WTC11 (cell line): ENCODE measurements around the gene PRPF6. TPM values are rescaled to one million over a fixed set of nuclear protein-coding genes. Genes with fewer than 3 reads are reported as not detected.

Experiments used
- ATAC-seq: fragments of 200-7000 bp; cut with Tn5 transposase; 2 replicates; pipeline ENCODE4 v1.10.0; 2021; ENCODE audit warnings: mild to moderate bottlenecking, moderate library complexity
- CTCF ChIA-PET: fragments of 300-600 bp; sonication (Branson Sonifier 250); formaldehyde crosslinking; loops from one replicate; lab custom pipeline; 2021; ENCODE audit warnings: antibody characterized with exemption; lab: Charles Lee
- POLR2A ChIA-PET: fragments of 350-600 bp; sonication (Branson Sonifier 250); formaldehyde crosslinking; loops from one replicate; lab custom pipeline; 2021; ENCODE audit warnings: antibody characterized with exemption; lab: Charles Lee
- DNase-seq: peaks from one replicate; pipeline ENCODE4 v3.0.0; 2021; ENCODE audit warnings: low spot score
- H3K27ac Mint-ChIP-seq: 2 replicates; pipeline ENCODE4 v1.8.0; 2021; ENCODE audit warnings: mixed read lengths
- H3K27me3 Mint-ChIP-seq: 2 replicates; pipeline ENCODE4 v1.8.0; 2021; ENCODE audit warnings: low read depth, mild to moderate bottlenecking, moderate library complexity, mixed read lengths
- H3K36me3 Mint-ChIP-seq: 2 replicates; pipeline ENCODE4 v1.8.0; 2021; ENCODE audit warnings: mixed read lengths
- H3K4me1 Mint-ChIP-seq: 2 replicates; pipeline ENCODE4 v1.8.0; 2022; ENCODE audit warnings: mixed read lengths
- H3K4me3 Mint-ChIP-seq: 2 replicates; pipeline ENCODE4 v1.8.0; 2021; ENCODE audit warnings: mild to moderate bottlenecking, moderate library complexity, mixed read lengths
- H3K9me3 Mint-ChIP-seq: 2 replicates; pipeline ENCODE4 v1.8.0; 2021; ENCODE audit warnings: mixed read lengths
- ATF2 ChIP-seq: sonication (generic); formaldehyde crosslinking; IDR thresholded peaks from 2 replicates; pipeline ENCODE4 v1.8.1; 2022; ENCODE audit warnings: low read depth, missing genetic modification reagents, borderline replicate concordance
- ATF6 ChIP-seq: sonication (generic); formaldehyde crosslinking; IDR thresholded peaks from 2 replicates; pipeline ENCODE4 v1.8.1; 2023; ENCODE audit warnings: mild to moderate bottlenecking, missing genetic modification reagents
- CDX4 ChIP-seq: fragments of 250-450 bp; sonication (Bioruptor Pico); IDR thresholded peaks from 2 replicates; pipeline ENCODE4 v1.9.0; 2021; ENCODE audit warnings: moderate library complexity, mild to moderate bottlenecking, inconsistent platforms, borderline replicate concordance
- CREB1 ChIP-seq: sonication (generic); formaldehyde crosslinking; IDR thresholded peaks from 2 replicates; pipeline ENCODE4 v1.8.0; 2023; ENCODE audit warnings: mild to moderate bottlenecking, missing genetic modification reagents
- CTCF ChIP-seq: fragments of 200-600 bp; IDR thresholded peaks from 2 replicates; pipeline ENCODE4 v1.8.0; 2022; ENCODE audit warnings: antibody characterized with exemption
- ERG ChIP-seq: fragments of 250-450 bp; sonication (Bioruptor Pico); IDR thresholded peaks from 2 replicates; pipeline ENCODE4 v1.8.0; 2021; ENCODE audit warnings: mild to moderate bottlenecking
- ESRRA ChIP-seq: sonication (generic); formaldehyde crosslinking; IDR thresholded peaks from 2 replicates; pipeline ENCODE4 v1.8.1; 2022; ENCODE audit warnings: mild to moderate bottlenecking, missing genetic modification reagents, borderline replicate concordance
- FOXJ3 ChIP-seq: sonication (generic); formaldehyde crosslinking; IDR thresholded peaks from 2 replicates; pipeline ENCODE4 v1.9.0; 2021; ENCODE audit warnings: missing genetic modification reagents, mild to moderate bottlenecking, borderline replicate concordance
- GABPB1 ChIP-seq: sonication (generic); formaldehyde crosslinking; IDR thresholded peaks from 2 replicates; pipeline ENCODE4 v1.8.1; 2023; ENCODE audit warnings: mild to moderate bottlenecking, missing genetic modification reagents
- IRF2 ChIP-seq: sonication (generic); formaldehyde crosslinking; IDR thresholded peaks from 2 replicates; pipeline ENCODE4 v1.8.0; 2022; ENCODE audit warnings: low read depth, missing genetic modification reagents, borderline replicate concordance
- KAT7 ChIP-seq: sonication (generic); formaldehyde crosslinking; IDR thresholded peaks from 2 replicates; pipeline ENCODE4 v1.8.1; 2023; ENCODE audit warnings: missing genetic modification reagents, mild to moderate bottlenecking, borderline replicate concordance
- MXD4 ChIP-seq: fragments of 250-450 bp; sonication (Bioruptor Pico); IDR thresholded peaks from 2 replicates; pipeline ENCODE4 v1.8.0; 2021; ENCODE audit warnings: mild to moderate bottlenecking, moderate library complexity, borderline replicate concordance
- NFATC4 ChIP-seq: fragments of 250-450 bp; sonication (Bioruptor Pico); IDR thresholded peaks from 2 replicates; pipeline ENCODE4 v1.9.0; 2021; ENCODE audit warnings: mild to moderate bottlenecking
- NFE2L1 ChIP-seq: sonication (generic); formaldehyde crosslinking; IDR thresholded peaks from 2 replicates; pipeline ENCODE4 v1.8.1; 2023; ENCODE audit warnings: missing genetic modification reagents
- PRDM15 ChIP-seq: sonication (generic); formaldehyde crosslinking; IDR thresholded peaks from 2 replicates; pipeline ENCODE4 v1.8.0; 2022; ENCODE audit warnings: missing genetic modification reagents
- PRRX2 ChIP-seq: fragments of 250-450 bp; sonication (Bioruptor Pico); IDR thresholded peaks from 2 replicates; pipeline ENCODE4 v1.8.0; 2021; ENCODE audit warnings: mild to moderate bottlenecking
- SMAD3 ChIP-seq: sonication (generic); formaldehyde crosslinking; IDR thresholded peaks from 2 replicates; pipeline ENCODE4 v1.8.0; 2022; ENCODE audit warnings: missing genetic modification reagents, mild to moderate bottlenecking, borderline replicate concordance
- TEAD1 ChIP-seq: sonication (generic); formaldehyde crosslinking; IDR thresholded peaks from 2 replicates; pipeline ENCODE4 v1.8.0; 2022; ENCODE audit warnings: mild to moderate bottlenecking, missing genetic modification reagents
- ZBTB21 ChIP-seq: sonication (generic); formaldehyde crosslinking; IDR thresholded peaks from 2 replicates; pipeline ENCODE4 v1.8.1; 2023; ENCODE audit warnings: mild to moderate bottlenecking, missing genetic modification reagents, borderline replicate concordance
- ZBTB43 ChIP-seq: sonication (generic); formaldehyde crosslinking; IDR thresholded peaks from 2 replicates; pipeline ENCODE4 v1.8.1; 2023; ENCODE audit warnings: mild to moderate bottlenecking, missing genetic modification reagents
- ZMAT4 ChIP-seq: fragments of 250-450 bp; sonication (Bioruptor Pico); IDR thresholded peaks from 2 replicates; pipeline ENCODE4 v1.9.0; 2021; ENCODE audit warnings: mild to moderate bottlenecking
- ZNF121 ChIP-seq: sonication (generic); formaldehyde crosslinking; IDR thresholded peaks from 2 replicates; pipeline ENCODE4 v1.8.0; 2023; ENCODE audit warnings: missing genetic modification reagents
- ZNF396 ChIP-seq: fragments of 250-450 bp; sonication (Bioruptor Pico); IDR thresholded peaks from 2 replicates; pipeline ENCODE4 v1.8.0; 2021; ENCODE audit warnings: mild to moderate bottlenecking, moderate library complexity, borderline replicate concordance
- total RNA-seq: library from RNA; stranded (reverse); gene quantifications from 3 replicates; pipeline ENCODE4 v1.2.3, GENCODE V29; 2021

PRPF6 gene
- total RNA-seq, 1 experiment from 2014 or later: 79.4 TPM

GRCh38 chr20:64006490-64006889 lies 25.6 kb downstream of the PRPF6 start:
- Mint-ChIP-seq H3K4me1 (no peaks in the 10 kb centered on the region), H3K27me3 (no peaks in the 10 kb centered on the region), H3K27ac (0 out of 2 replicates have a peak overlapping the region, but pooled peaks have one; percentile 45), H3K9me3 (peaks cover 9% of the 10 kb centered on the region), H3K4me3 (no peak overlapping the region), H3K36me3 (peaks cover 56% of the 10 kb centered on the region)
- TF ChIP-seq ZBTB21 (CRISPR knock-in tag) (no peak), NFE2L1 (no peak), FOXJ3 (no peak), PRRX2 (CRISPR knock-in tag) (no peak), ZBTB43 (CRISPR knock-in tag) (no peak), TEAD1 (CRISPR knock-in tag) (no peak), CTCF (no peak), ZMAT4 (CRISPR knock-in tag) (no peak), ATF2 (no peak), NFATC4 (no peak), KAT7 (CRISPR knock-in tag) (no peak), CREB1 (CRISPR knock-in tag) (no peak), ZNF396 (CRISPR knock-in tag) (no peak), ATF6 (CRISPR knock-in tag) (no peak), MXD4 (no peak), SMAD3 (CRISPR knock-in tag) (no peak), CDX4 (no peak)
- DNase-seq: no peak
- POLR2A ChIA-PET: no interaction called here
- no peak for ATAC-seq
- CTCF ChIA-PET: interaction anchor here (1.1 kb wide), 1 partner anchor 26 kb away, joined by 5 read pairs; no protein-coding TSS in a partner anchor

GRCh38 chr20:64006902-64007301 lies 26.0 kb downstream of the PRPF6 start:
- CTCF ChIA-PET: interaction anchor here (0.6 to 0.7 kb wide), 2 partner anchors 26 to 154 kb away, joined by 3 read pairs; partner anchors contain the start of gene PRPF6
- DNase-seq (no peak), ATAC-seq (no peak)
- Mint-ChIP-seq H3K27me3 (no peaks in the 10 kb centered on the region), H3K9me3 (peaks cover 9% of the 10 kb centered on the region), H3K36me3 (peaks cover 54% of the 10 kb centered on the region), H3K27ac (0 out of 2 replicates have a peak overlapping the region, but pooled peaks have one; percentile 45), H3K4me3 (no peak overlapping the region), H3K4me1 (no peaks in the 10 kb centered on the region)
- POLR2A ChIA-PET: no interaction called here
- TF ChIP-seq GABPB1 (CRISPR knock-in tag) (no peak), ZNF121 (CRISPR knock-in tag) (no peak), ZBTB43 (CRISPR knock-in tag) (no peak), IRF2 (CRISPR knock-in tag) (no peak), ZBTB21 (CRISPR knock-in tag) (no peak), PRDM15 (CRISPR knock-in tag) (no peak), ERG (CRISPR knock-in tag) (no peak), ESRRA (CRISPR knock-in tag) (no peak)
